Panc1 (cell line): ENCODE measurements around the gene TP53RK. TPM values are rescaled to one million over a fixed set of nuclear protein-coding genes. Genes with fewer than 3 reads are reported as not detected.

Source experiments
- ATAC-seq: fragments of 200-7000 bp; cut with Tn5 transposase; 2 replicates; pipeline ENCODE4 v1.9.1; 2020; ENCODE audit warnings: mild to moderate bottlenecking, moderate library complexity
- BruUV-seq: library from RNA; stranded (reverse); fragments of 400-500 nt; replicated peaks from 2 replicates; lab custom pipeline; 2021; lab: Mats Ljungman, UMichigan
- CTCF ChIA-PET: fragments of 300-600 bp; sonication (Branson Sonifier 250); formaldehyde crosslinking; loops from one replicate; lab custom pipeline; 2022; ENCODE audit warnings: antibody characterized with exemption; lab: Charles Lee
- POLR2A ChIA-PET: fragments of 300-600 bp; sonication (Branson Sonifier 250); formaldehyde crosslinking; loops from one replicate; lab custom pipeline; 2022; ENCODE audit warnings: antibody characterized with exemption; lab: Charles Lee
- DNase-seq: peaks from one replicate; pipeline ENCODE4 v3.0.0-alpha.2; 2010; ENCODE audit warnings: low read depth, low spot score
- H3K27ac ChIP-seq: 2 replicates; pipeline ENCODE4 v1.5.1; 2011; ENCODE audit warnings: mild to moderate bottlenecking, low read length, inconsistent platforms
- H3K27me3 ChIP-seq: fragments of 200-500 bp; sonication (Bioruptor generic); 2 replicates; pipeline ENCODE4 v1.6.0; 2014; ENCODE audit warnings: low read length, inconsistent platforms; ENCODE audit not compliant: control insufficient read depth, insufficient read depth
- H3K36me3 ChIP-seq: fragments of 200-500 bp; sonication (Bioruptor generic); 2 replicates; pipeline ENCODE4 v1.5.1; 2014; ENCODE audit warnings: inconsistent platforms, mild to moderate bottlenecking, low read length, moderate library complexity; ENCODE audit not compliant: control insufficient read depth, insufficient read depth
- H3K4me1 ChIP-seq: 2 replicates; pipeline ENCODE4 v1.5.1; 2011; ENCODE audit warnings: inconsistent platforms, mild to moderate bottlenecking, low read length, moderate library complexity; ENCODE audit not compliant: control insufficient read depth, insufficient read depth
- H3K4me3 ChIP-seq, 2 experiments: 2 replicates each; pipeline ENCODE4 v1.5.1; 2011 to 2012; ENCODE audit warnings: low read depth in 2 of 2, low read length in 2 of 2, mild to moderate bottlenecking in 2 of 2, inconsistent platforms in 1 of 2, moderate library complexity in 1 of 2
- H3K9me3 ChIP-seq: fragments of 200-500 bp; sonication (Bioruptor generic); 2 replicates; pipeline ENCODE4 v1.5.1; 2014; ENCODE audit warnings: low read depth, mild to moderate bottlenecking, inconsistent platforms, low read length, moderate library complexity; ENCODE audit not compliant: control insufficient read depth, insufficient read depth
- POLR2AphosphoS5 ChIP-seq: IDR thresholded peaks from 2 replicates; pipeline ENCODE4 v1.6.1; 2012; ENCODE audit warnings: mild to moderate bottlenecking, low read depth, low read length, moderate library complexity
- REST ChIP-seq, 2 experiments: IDR thresholded peaks; 2 replicates each; pipeline ENCODE4 v1.6.1; 2011 to 2012; ENCODE audit warnings: low read depth in 2 of 2, control low read depth in 1 of 2, low read length in 1 of 2, mild to moderate bottlenecking in 1 of 2, moderate library complexity in 1 of 2; ENCODE audit not compliant: insufficient read depth in 1 of 2
- SIN3A ChIP-seq: IDR thresholded peaks from 2 replicates; pipeline ENCODE4 v1.6.1; 2012; ENCODE audit warnings: low read depth, mild to moderate bottlenecking, low read length, moderate library complexity, borderline replicate concordance; ENCODE audit not compliant: insufficient read depth
- TCF7L2 ChIP-seq: IDR thresholded peaks from 2 replicates; pipeline ENCODE4 v1.6.1; 2011; ENCODE audit warnings: mild to moderate bottlenecking, low read depth, low read length, inconsistent platforms
- in situ Hi-C: cut with HindIII; loops from 2 replicates; pipeline ENCODE4 v1.10.0; 2016; ENCODE audit warnings: low sequenced_read_pairs, low pct_unique_long_range_greater_than_20kb
- intact Hi-C: fragments of 100-400 bp; cut with micrococcal nuclease; formaldehyde crosslinking; loops from one replicate; pipeline ENCODE4 v1.10.0; 2022; ENCODE audit not compliant: unreplicated experiment
- total RNA-seq: library from RNA; stranded (reverse); gene quantifications from one replicate; pipeline ENCODE4 v1.2.1, GENCODE V29; 2021; ENCODE audit not compliant: unreplicated experiment
- TF ChIP-seq, protein P1 (sequence below): fragments of 450-650 bp; IDR thresholded peaks from 2 replicates; pipeline ENCODE4 v1.5.1; 2017; ENCODE audit warnings: mild to moderate bottlenecking

Gene TP53RK
- total RNA-seq, 1 experiment from 2014 or later: 13.7 TPM

DNA sequence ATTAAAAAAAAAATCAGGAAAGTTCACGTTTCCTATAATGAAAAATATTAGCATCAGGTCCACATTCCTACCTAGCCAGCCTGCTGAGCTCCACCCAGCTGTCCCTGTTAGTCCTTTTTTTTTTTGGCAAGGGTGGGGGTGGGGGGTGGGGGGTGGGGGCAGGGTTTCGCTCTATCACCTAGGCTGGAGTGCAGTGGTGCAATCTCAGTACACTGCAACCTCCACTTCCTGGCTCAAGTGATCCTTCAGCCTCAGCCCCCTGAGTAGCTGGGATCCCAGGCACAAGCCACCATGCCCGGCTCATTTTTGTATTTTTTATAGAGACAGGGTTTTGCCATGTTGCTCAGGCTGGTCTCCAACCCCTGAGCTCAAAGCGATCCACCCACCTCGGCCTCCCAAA, 12.7 kb upstream of the TP53RK start:
- BruUV-seq: no TSS peak
- H3K4me3 ChIP-seq: no peak overlapping the region
- H3K9me3 ChIP-seq: no peaks in the 10 kb centered on the region
- no peaks in the 10 kb centered on the region for H3K4me1 ChIP-seq
- in situ Hi-C loops: no loop called here
- no peaks in the 10 kb centered on the region for H3K27me3 ChIP-seq
- ChIA-PET POLR2A (no interaction called here), CTCF (no interaction called here)
- DNase-seq (no peak), ATAC-seq (no peak)
- H3K36me3 ChIP-seq: no peaks in the 10 kb centered on the region
- intact Hi-C loops: no loop called here
- no peak overlapping the region for H3K27ac ChIP-seq
- no peak for TF ChIP-seq REST (IDR thresholded peaks at IDR 0.05; ENCODE audit: insufficient read depth in 1 of 2, low read depth in 2 of 2, low read length in 1 of 2)
- TF ChIP-seq POLR2AphosphoS5: no peak
- no peak for TF ChIP-seq TCF7L2
- TF ChIP-seq, protein P1, sequence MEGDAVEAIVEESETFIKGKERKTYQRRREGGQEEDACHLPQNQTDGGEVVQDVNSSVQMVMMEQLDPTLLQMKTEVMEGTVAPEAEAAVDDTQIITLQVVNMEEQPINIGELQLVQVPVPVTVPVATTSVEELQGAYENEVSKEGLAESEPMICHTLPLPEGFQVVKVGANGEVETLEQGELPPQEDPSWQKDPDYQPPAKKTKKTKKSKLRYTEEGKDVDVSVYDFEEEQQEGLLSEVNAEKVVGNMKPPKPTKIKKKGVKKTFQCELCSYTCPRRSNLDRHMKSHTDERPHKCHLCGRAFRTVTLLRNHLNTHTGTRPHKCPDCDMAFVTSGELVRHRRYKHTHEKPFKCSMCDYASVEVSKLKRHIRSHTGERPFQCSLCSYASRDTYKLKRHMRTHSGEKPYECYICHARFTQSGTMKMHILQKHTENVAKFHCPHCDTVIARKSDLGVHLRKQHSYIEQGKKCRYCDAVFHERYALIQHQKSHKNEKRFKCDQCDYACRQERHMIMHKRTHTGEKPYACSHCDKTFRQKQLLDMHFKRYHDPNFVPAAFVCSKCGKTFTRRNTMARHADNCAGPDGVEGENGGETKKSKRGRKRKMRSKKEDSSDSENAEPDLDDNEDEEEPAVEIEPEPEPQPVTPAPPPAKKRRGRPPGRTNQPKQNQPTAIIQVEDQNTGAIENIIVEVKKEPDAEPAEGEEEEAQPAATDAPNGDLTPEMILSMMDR: no peak
- TF ChIP-seq SIN3A: no peak

- DNase-seq: no peak
- no TSS peak for BruUV-seq
- CTCF ChIA-PET: no interaction called here
- intact Hi-C loops: no loop called here
- in situ Hi-C loops: no loop called here
- no peaks in the 10 kb centered on the region for H3K27me3 ChIP-seq
- no peak overlapping the region for H3K27ac ChIP-seq
- no peaks in the 10 kb centered on the region for H3K4me1 ChIP-seq
- POLR2A ChIA-PET: no interaction called here
- no peak overlapping the region for H3K4me3 ChIP-seq
- no peak for TF ChIP-seq TCF7L2
- TF ChIP-seq REST (IDR thresholded peaks at IDR 0.05; ENCODE audit: insufficient read depth in 1 of 2, low read depth in 2 of 2, low read length in 1 of 2): no peak
- no peak for TF ChIP-seq POLR2AphosphoS5
- no peak for TF ChIP-seq SIN3A
- TF ChIP-seq, protein P1: no peak
- ATAC-seq: no peak
- H3K36me3 ChIP-seq: no peaks in the 10 kb centered on the region
- no peaks in the 10 kb centered on the region for H3K9me3 ChIP-seq
These were observed 12.3 kb upstream of the TP53RK start for GRCh38 chr20:46701556-46701955.
